SK-N-SH (cell line): Measurements from ENCODE around the gene C19orf67. TPM values are rescaled to one million over a fixed set of nuclear protein-coding genes. Genes with fewer than 3 reads are reported as not detected.

ENCODE experiments used
- CTCF ChIA-PET: fragments of 300-600, 350-600 bp; formaldehyde crosslinking; extraction: SDS; loops from one replicate; lab custom pipeline; 2021; lab: Yijun Ruan, JAX
- POLR2A ChIA-PET: fragments of 350-600 bp; sonication (Branson Sonifier 250); formaldehyde crosslinking; extraction: SDS; loops from one replicate; lab custom pipeline; 2020; ENCODE audit warnings: antibody characterized with exemption, inconsistent platforms; lab: Yijun Ruan, JAX
- DNase-seq: peaks from one replicate; pipeline ENCODE4 v3.0.0; 2012
- H2AFZ ChIP-seq: fragments of 200-600 bp; sonication (generic); 2 replicates; pipeline ENCODE4 v1.8.1; 2016; ENCODE audit warnings: antibody characterized with exemption, mild to moderate bottlenecking, low read depth
- H3F3A ChIP-seq: fragments of 200-600 bp; sonication (generic); replicated peaks from 2 replicates; pipeline ENCODE3; 2016; ENCODE audit warnings: antibody characterized with exemption, mild to moderate bottlenecking; ENCODE audit not compliant: insufficient read depth
- H3K27ac ChIP-seq, 2 experiments: fragments of 200-500 bp in 1 of 2; fragments of 200-600 bp in 1 of 2; sonication (Bioruptor generic) in 1 of 2; sonication (generic), shearing (Covaris generic) in 1 of 2; 2 replicates each; pipeline versions ENCODE4 v1.5.1 to v1.6.1; 2014 to 2016; ENCODE audit warnings: low read depth in 2 of 2, inconsistent platforms in 1 of 2, low read length in 1 of 2, mild to moderate bottlenecking in 1 of 2, mixed read lengths in 1 of 2
- H3K27me3 ChIP-seq: fragments of 200-600 bp; sonication (generic), shearing (Covaris generic); 2 replicates; pipeline ENCODE4 v1.6.1; 2016; ENCODE audit warnings: mixed run types; ENCODE audit not compliant: insufficient read depth
- H3K36me3 ChIP-seq, 2 experiments: fragments of 200-500 bp in 1 of 2; fragments of 200-600 bp in 1 of 2; sonication (Bioruptor generic) in 1 of 2; sonication (generic) in 1 of 2; replicated peaks in 1 of 2; 2 replicates each; pipeline versions ENCODE3 to v1.5.1; 2014 to 2016; ENCODE audit warnings: low read length in 1 of 2, mild to moderate bottlenecking in 1 of 2; ENCODE audit not compliant: insufficient read depth in 2 of 2, control insufficient read depth in 1 of 2
- H3K4me1 ChIP-seq, 2 experiments: fragments of 200-500 bp in 1 of 2; fragments of 200-600 bp in 1 of 2; sonication (Bioruptor generic) in 1 of 2; sonication (generic), shearing (Covaris generic) in 1 of 2; 2 replicates each; pipeline versions ENCODE4 v1.5.1 to v1.6.1; 2014 to 2016; ENCODE audit warnings: low read depth in 1 of 2, low read length in 1 of 2, mixed run types in 1 of 2; ENCODE audit not compliant: insufficient read depth in 2 of 2, control insufficient read depth in 1 of 2
- H3K4me2 ChIP-seq: fragments of 200-600 bp; sonication (generic), shearing (Covaris generic); 2 replicates; pipeline ENCODE4 v1.6.1; 2017; ENCODE audit warnings: mixed run types
- H3K4me3 ChIP-seq, 2 experiments: fragments of 200-500 bp in 1 of 2; fragments of 200-600 bp in 1 of 2; sonication (Bioruptor generic) in 1 of 2; sonication (generic), shearing (Covaris generic) in 1 of 2; 2 replicates each; pipeline versions ENCODE4 v1.5.1 to v1.8.1; 2014 to 2016; ENCODE audit warnings: low read depth in 2 of 2, inconsistent platforms in 1 of 2, low read length in 1 of 2, mild to moderate bottlenecking in 1 of 2, mixed read lengths in 1 of 2, moderate library complexity in 1 of 2
- H3K79me2 ChIP-seq: fragments of 200-600 bp; sonication (generic); 2 replicates; pipeline ENCODE4 v1.8.1; 2017; ENCODE audit warnings: mild to moderate bottlenecking; ENCODE audit not compliant: insufficient read depth
- H3K9ac ChIP-seq: fragments of 200-600 bp; sonication (generic); 2 replicates; pipeline ENCODE4 v1.6.1; 2017; ENCODE audit warnings: mixed run types
- H3K9me2 ChIP-seq: fragments of 200-600 bp; sonication (generic); 2 replicates; pipeline ENCODE4 v1.6.1; 2017; ENCODE audit warnings: mixed run types
- H3K9me3 ChIP-seq: fragments of 200-600 bp; sonication (generic); 2 replicates; pipeline ENCODE4 v1.6.1; 2017; ENCODE audit warnings: mixed run types, mild to moderate bottlenecking, moderate library complexity
- H4K20me1 ChIP-seq: fragments of 200-600 bp; sonication (generic); 2 replicates; pipeline ENCODE4 v1.6.1; 2017; ENCODE audit warnings: mild to moderate bottlenecking, mixed run types; ENCODE audit not compliant: insufficient read depth
- ELF1 ChIP-seq: IDR thresholded peaks from 2 replicates; pipeline ENCODE4 v1.4.0; 2012
- EZH2phosphoT487 ChIP-seq: fragments of 200-600 bp; sonication (generic); IDR thresholded peaks from 2 replicates; pipeline ENCODE4 v1.6.1; 2017; ENCODE audit warnings: low read depth, mixed run types, mild to moderate bottlenecking, antibody characterized with exemption, moderate library complexity, borderline replicate concordance
- MEF2A ChIP-seq: IDR thresholded peaks from 2 replicates; pipeline ENCODE4 v1.4.0; 2012; ENCODE audit warnings: low read depth, borderline replicate concordance
- MXI1 ChIP-seq: IDR thresholded peaks from 2 replicates; pipeline ENCODE4 v1.6.1; 2012; ENCODE audit warnings: mild to moderate bottlenecking, low read depth, low read length, improper control_type of control experiment
- POLR2AphosphoS5 ChIP-seq: IDR thresholded peaks from 2 replicates; pipeline ENCODE4 v1.6.1; 2012; ENCODE audit warnings: low read depth, low read length
- RAD21 ChIP-seq: IDR thresholded peaks from 2 replicates; pipeline ENCODE4 v1.6.1; 2012; ENCODE audit warnings: mild to moderate bottlenecking, low read length
- SMC3 ChIP-seq: IDR thresholded peaks from 2 replicates; pipeline ENCODE4 v1.6.1; 2012; ENCODE audit warnings: low read depth, low read length, improper control_type of control experiment
- TAF1 ChIP-seq: IDR thresholded peaks from 2 replicates; pipeline ENCODE4 v1.6.1; 2012; ENCODE audit warnings: low read depth, mild to moderate bottlenecking, low read length, moderate library complexity, borderline replicate concordance
- TCF12 ChIP-seq: IDR thresholded peaks from 2 replicates; pipeline ENCODE4 v1.4.0; 2012
- YY1 ChIP-seq: IDR thresholded peaks from 2 replicates; pipeline ENCODE4 v1.4.0; 2012; ENCODE audit warnings: low read depth, mild to moderate bottlenecking
- WGBS: methylation state at CpG from one replicate; pipeline ENCODE4 v1.1.6; 2017; ENCODE audit warnings: low lambda C conversion rate; 5-methylcytosine and 5-hydroxymethylcytosine counted together
- polyA plus RNA-seq, 3 experiments: library from polyadenylated mRNA; depleted of rRNA; stranded (reverse); fragments of >200 nt; gene quantifications; 2 replicates each; pipeline ENCODE4 v1.2.3, GENCODE V29; 2012
- TF ChIP-seq, protein P1 (sequence below): IDR thresholded peaks from 2 replicates; pipeline ENCODE4; 2012
- TF ChIP-seq, protein P2 (sequence below): IDR thresholded peaks from 2 replicates; pipeline ENCODE4 v1.4.0; 2012; ENCODE audit warnings: low read depth, borderline replicate concordance
- TF ChIP-seq, protein P3 (sequence below): fragments of 200-600 bp; sonication (generic); IDR thresholded peaks from 2 replicates; pipeline ENCODE4 v1.6.1; 2017; ENCODE audit warnings: antibody characterized with exemption, mild to moderate bottlenecking, moderate library complexity
- TF ChIP-seq, protein P4 (sequence below): IDR thresholded peaks from 2 replicates; pipeline ENCODE4 v1.6.1; 2012; ENCODE audit warnings: mild to moderate bottlenecking, low read depth, low read length, moderate library complexity
- TF ChIP-seq, protein P5 (sequence below): IDR thresholded peaks from 2 replicates; pipeline ENCODE4 v1.4.0; 2012; ENCODE audit warnings: low read depth

Gene C19orf67
- polyA plus RNA-seq, 1 of the 3 experiments (the other 2 are of a cell fraction) = not detected

DNA sequence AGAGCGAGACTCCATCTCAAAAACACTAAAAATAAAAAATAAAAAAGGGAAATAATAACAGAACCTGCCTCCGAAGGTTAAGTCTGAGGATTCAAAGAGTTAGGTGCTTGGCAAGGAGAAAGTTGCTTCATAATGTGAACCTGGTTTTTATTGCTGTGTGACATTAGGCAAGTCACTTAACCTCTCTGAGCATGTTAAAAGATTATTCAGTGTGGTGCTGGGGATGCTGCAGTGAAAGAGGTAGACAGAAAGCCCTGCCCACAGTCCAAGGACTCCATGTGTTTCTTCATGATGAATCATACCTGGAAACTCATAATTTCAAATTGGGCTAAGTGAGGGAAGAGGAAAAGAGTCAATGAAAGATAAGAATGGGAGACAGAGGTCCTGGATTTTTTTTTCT, 51.6 kb downstream of the C19orf67 start:
- Histone ChIP-seq H3K9ac (no peak overlapping the region), H3K79me2 (no peaks in the 10 kb centered on the region), H3K9me2 (no peaks in the 10 kb centered on the region), H3K9me3 (no peaks in the 10 kb centered on the region), H3F3A (peaks cover 13% of the 10 kb centered on the region), H3K4me1 (peaks cover 0 to 3% of the 10 kb centered on the region in 2 experiments; a peak in 1 of 4 replicates), H3K27ac (no peak overlapping the region), H4K20me1 (no peaks in the 10 kb centered on the region), H3K4me2 (no peak overlapping the region), H3K36me3 (no peaks in the 10 kb centered on the region), H3K4me3 (no peak overlapping the region), H2AFZ (no peak overlapping the region), H3K27me3 (no peaks in the 10 kb centered on the region)
- WGBS = 100% methylated on average over 2 of the region's 2 CpGs
- no peak for TF ChIP-seq YY1
- TF ChIP-seq MEF2A = no peak
- no peak for TF ChIP-seq TCF12
- TF ChIP-seq, protein P1, sequence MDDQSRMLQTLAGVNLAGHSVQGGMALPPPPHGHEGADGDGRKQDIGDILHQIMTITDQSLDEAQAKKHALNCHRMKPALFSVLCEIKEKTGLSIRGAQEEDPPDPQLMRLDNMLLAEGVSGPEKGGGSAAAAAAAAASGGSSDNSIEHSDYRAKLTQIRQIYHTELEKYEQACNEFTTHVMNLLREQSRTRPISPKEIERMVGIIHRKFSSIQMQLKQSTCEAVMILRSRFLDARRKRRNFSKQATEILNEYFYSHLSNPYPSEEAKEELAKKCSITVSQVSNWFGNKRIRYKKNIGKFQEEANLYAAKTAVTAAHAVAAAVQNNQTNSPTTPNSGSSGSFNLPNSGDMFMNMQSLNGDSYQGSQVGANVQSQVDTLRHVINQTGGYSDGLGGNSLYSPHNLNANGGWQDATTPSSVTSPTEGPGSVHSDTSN = no peak
- no peak for TF ChIP-seq POLR2AphosphoS5
- no peak for TF ChIP-seq EZH2phosphoT487
- TF ChIP-seq RAD21 = no peak
- TF ChIP-seq, protein P2, sequence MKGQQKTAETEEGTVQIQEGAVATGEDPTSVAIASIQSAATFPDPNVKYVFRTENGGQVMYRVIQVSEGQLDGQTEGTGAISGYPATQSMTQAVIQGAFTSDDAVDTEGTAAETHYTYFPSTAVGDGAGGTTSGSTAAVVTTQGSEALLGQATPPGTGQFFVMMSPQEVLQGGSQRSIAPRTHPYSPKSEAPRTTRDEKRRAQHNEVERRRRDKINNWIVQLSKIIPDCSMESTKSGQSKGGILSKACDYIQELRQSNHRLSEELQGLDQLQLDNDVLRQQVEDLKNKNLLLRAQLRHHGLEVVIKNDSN = no peak
- no peak for DNase-seq
- ChIA-PET POLR2A (no interaction called here), CTCF (interaction anchor here (3.4 kb wide), 1 partner anchor 8 kb away, joined by 36 read pairs; no protein-coding TSS in a partner anchor)

DNA sequence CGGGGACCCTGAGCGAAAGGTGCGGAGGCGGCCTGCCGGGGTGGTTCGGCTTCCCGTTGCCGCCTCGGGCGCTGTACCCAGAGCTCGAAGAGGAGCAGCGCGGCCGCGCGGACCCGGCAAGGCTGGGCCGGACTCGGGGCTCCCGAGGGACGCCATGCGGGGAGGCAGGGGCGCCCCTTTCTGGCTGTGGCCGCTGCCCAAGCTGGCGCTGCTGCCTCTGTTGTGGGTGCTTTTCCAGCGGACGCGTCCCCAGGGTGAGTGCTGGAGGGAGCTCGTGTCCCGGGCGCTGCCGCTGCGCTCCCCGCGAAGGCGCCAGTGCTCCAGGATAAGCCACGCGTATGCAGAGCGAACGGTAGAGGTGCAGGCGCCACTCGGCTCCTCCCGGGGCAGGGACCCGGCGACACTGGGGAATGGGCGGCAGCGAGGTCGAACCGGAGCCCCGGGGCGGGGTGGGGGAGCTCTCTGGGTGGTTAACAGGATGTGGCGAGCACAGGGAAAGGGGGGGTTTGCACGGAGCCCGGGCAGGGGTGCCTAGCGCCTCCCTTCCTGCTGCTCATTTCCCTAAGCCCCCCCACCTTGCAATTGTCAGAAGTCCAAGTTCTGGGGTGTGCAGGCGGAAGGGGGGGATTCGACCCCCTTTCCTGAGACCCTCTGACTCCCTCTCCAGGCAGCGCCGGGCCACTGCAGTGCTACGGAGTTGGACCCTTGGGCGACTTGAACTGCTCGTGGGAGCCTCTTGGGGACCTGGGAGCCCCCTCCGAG, 53.7 kb downstream of the C19orf67 start, which contains the start of gene IL27RA:
Gene IL27RA, plus strand, starts transcription at position 44 of the 762 bp plus-strand sequence. Its CDS starts 111 bp downstream, at position 155.
- peak; percentile 87 for DNase-seq
- peak within 1 kb of the TSS in 1 of 2 experiments; percentile 40; a peak in 3 of 4 replicates for H3K27ac ChIP-seq
- TF ChIP-seq MXI1 (peak; percentile 48; the same call in 1 of the 2 replicates), RAD21 (peak; percentile 61), ELF1 (no peak), TAF1 (peak; percentile 32; the same call in 1 of the 2 replicates), SMC3 (peak; percentile 53; the same call in 1 of the 2 replicates)
- TF ChIP-seq, protein P3, sequence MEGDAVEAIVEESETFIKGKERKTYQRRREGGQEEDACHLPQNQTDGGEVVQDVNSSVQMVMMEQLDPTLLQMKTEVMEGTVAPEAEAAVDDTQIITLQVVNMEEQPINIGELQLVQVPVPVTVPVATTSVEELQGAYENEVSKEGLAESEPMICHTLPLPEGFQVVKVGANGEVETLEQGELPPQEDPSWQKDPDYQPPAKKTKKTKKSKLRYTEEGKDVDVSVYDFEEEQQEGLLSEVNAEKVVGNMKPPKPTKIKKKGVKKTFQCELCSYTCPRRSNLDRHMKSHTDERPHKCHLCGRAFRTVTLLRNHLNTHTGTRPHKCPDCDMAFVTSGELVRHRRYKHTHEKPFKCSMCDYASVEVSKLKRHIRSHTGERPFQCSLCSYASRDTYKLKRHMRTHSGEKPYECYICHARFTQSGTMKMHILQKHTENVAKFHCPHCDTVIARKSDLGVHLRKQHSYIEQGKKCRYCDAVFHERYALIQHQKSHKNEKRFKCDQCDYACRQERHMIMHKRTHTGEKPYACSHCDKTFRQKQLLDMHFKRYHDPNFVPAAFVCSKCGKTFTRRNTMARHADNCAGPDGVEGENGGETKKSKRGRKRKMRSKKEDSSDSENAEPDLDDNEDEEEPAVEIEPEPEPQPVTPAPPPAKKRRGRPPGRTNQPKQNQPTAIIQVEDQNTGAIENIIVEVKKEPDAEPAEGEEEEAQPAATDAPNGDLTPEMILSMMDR = peak; percentile 70
- TF ChIP-seq, protein P4, sequence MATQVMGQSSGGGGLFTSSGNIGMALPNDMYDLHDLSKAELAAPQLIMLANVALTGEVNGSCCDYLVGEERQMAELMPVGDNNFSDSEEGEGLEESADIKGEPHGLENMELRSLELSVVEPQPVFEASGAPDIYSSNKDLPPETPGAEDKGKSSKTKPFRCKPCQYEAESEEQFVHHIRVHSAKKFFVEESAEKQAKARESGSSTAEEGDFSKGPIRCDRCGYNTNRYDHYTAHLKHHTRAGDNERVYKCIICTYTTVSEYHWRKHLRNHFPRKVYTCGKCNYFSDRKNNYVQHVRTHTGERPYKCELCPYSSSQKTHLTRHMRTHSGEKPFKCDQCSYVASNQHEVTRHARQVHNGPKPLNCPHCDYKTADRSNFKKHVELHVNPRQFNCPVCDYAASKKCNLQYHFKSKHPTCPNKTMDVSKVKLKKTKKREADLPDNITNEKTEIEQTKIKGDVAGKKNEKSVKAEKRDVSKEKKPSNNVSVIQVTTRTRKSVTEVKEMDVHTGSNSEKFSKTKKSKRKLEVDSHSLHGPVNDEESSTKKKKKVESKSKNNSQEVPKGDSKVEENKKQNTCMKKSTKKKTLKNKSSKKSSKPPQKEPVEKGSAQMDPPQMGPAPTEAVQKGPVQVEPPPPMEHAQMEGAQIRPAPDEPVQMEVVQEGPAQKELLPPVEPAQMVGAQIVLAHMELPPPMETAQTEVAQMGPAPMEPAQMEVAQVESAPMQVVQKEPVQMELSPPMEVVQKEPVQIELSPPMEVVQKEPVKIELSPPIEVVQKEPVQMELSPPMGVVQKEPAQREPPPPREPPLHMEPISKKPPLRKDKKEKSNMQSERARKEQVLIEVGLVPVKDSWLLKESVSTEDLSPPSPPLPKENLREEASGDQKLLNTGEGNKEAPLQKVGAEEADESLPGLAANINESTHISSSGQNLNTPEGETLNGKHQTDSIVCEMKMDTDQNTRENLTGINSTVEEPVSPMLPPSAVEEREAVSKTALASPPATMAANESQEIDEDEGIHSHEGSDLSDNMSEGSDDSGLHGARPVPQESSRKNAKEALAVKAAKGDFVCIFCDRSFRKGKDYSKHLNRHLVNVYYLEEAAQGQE = no peak
- TF ChIP-seq, protein P5, sequence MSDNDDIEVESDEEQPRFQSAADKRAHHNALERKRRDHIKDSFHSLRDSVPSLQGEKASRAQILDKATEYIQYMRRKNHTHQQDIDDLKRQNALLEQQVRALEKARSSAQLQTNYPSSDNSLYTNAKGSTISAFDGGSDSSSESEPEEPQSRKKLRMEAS = peak; percentile 73; the same call in 1 of the 2 replicates
- H3K9me3 ChIP-seq = no peaks in the 10 kb centered on the region
- peak within 1 kb of the TSS; percentile 98 for H3K4me2 ChIP-seq
- H3K4me1 ChIP-seq = peaks cover 0 to 3% of the 10 kb centered on the region in 2 experiments; a peak in 1 of 4 replicates
- H3K4me3 ChIP-seq = peak within 1 kb of the TSS; percentile 60 to 80
- peak within 1 kb of the TSS; percentile 93 for H2AFZ ChIP-seq
- WGBS = 0% methylated on average over 7 of the region's 63 CpGs
- H3F3A ChIP-seq = peaks cover 13% of the 10 kb centered on the region
- no peaks in the 10 kb centered on the region for H3K36me3 ChIP-seq
- POLR2A ChIA-PET = interaction anchor here (0.8 to 1.6 kb wide), 7 partner anchors 12 to 102 kb away, joined by 3 to 4 read pairs (median 3); partner anchors contain the start of genes PODNL1 and RFX1
- CTCF ChIA-PET = interaction anchor here (0.6 to 4.0 kb wide), 39 partner anchors 10 to 160 kb away, joined by 3 to 36 read pairs (median 4); partner anchors contain the start of genes DCAF15, MISP3, NANOS3 and PALM3
- no peaks in the 10 kb centered on the region for H3K79me2 ChIP-seq
- H3K9ac ChIP-seq = peak within 1 kb of the TSS; percentile 77
- H4K20me1 ChIP-seq = no peaks in the 10 kb centered on the region
- no peaks in the 10 kb centered on the region for H3K9me2 ChIP-seq
- H3K27me3 ChIP-seq = no peaks in the 10 kb centered on the region
